OCI-LY1 (cell line): ENCODE measurements around the gene WWOX.

ENCODE experiments used
- H2AFZ ChIP-seq: fragments of 200-600 bp; sonication (generic), shearing (Covaris generic); 2 replicates; pipeline ENCODE4 v1.6.0; 2014; ENCODE audit warnings: antibody characterized with exemption, mild to moderate bottlenecking, low read length
- H3F3A ChIP-seq: fragments of 200-600 bp; sonication (generic), shearing (Covaris generic); 2 replicates; pipeline ENCODE4 v1.6.0; 2014; ENCODE audit warnings: mild to moderate bottlenecking, antibody characterized with exemption, low read length, moderate library complexity; ENCODE audit not compliant: insufficient read depth
- H3K27ac ChIP-seq: fragments of 200-600 bp; sonication (generic); 2 replicates; pipeline ENCODE4 v1.5.1; 2014; ENCODE audit warnings: low read length, mixed run types, mild to moderate bottlenecking, low read depth; ENCODE audit not compliant: poor library complexity, severe bottlenecking
- H3K27me3 ChIP-seq: fragments of 200-600 bp; sonication (generic); 2 replicates; pipeline ENCODE4 v1.6.0; 2014; ENCODE audit warnings: antibody characterized with exemption, mild to moderate bottlenecking, low read length, moderate library complexity; ENCODE audit not compliant: insufficient read depth
- H3K36me3 ChIP-seq: fragments of 200-600 bp; sonication (generic); 2 replicates; pipeline ENCODE4 v1.6.1; 2014; ENCODE audit warnings: mild to moderate bottlenecking, antibody characterized with exemption, low read length, moderate library complexity, mixed read lengths; ENCODE audit not compliant: insufficient read depth
- H3K4me1 ChIP-seq: fragments of 200-600 bp; sonication (generic); 2 replicates; pipeline ENCODE4 v1.5.1; 2014; ENCODE audit warnings: mild to moderate bottlenecking, low read length, moderate library complexity; ENCODE audit not compliant: insufficient read depth, severe bottlenecking
- H3K4me2 ChIP-seq: fragments of 200-600 bp; sonication (generic), shearing (Covaris generic); 2 replicates; pipeline ENCODE4 v1.6.1; 2014; ENCODE audit warnings: low read length
- H3K4me3 ChIP-seq: fragments of 200-600 bp; sonication (generic); 2 replicates; pipeline ENCODE4 v1.5.1; 2014; ENCODE audit warnings: low read length, low read depth, mild to moderate bottlenecking, mixed read lengths; ENCODE audit not compliant: poor library complexity, severe bottlenecking
- H3K79me2 ChIP-seq: fragments of 200-600 bp; shearing (Covaris generic); 2 replicates; pipeline ENCODE4 v1.6.1; 2016; ENCODE audit warnings: mixed run types, low read length, mixed read lengths; ENCODE audit not compliant: insufficient read depth
- H3K9ac ChIP-seq: fragments of 200-600 bp; sonication (generic), shearing (Covaris generic); 2 replicates; pipeline ENCODE4 v1.6.1; 2014; ENCODE audit warnings: mild to moderate bottlenecking, low read length, mixed read lengths
- H3K9me2 ChIP-seq: fragments of 200-600 bp; sonication (generic), shearing (Covaris generic); 2 replicates; pipeline ENCODE4 v1.6.1; 2014; ENCODE audit warnings: low read depth, mild to moderate bottlenecking, low read length, mixed read lengths
- H3K9me3 ChIP-seq: fragments of 200-600 bp; shearing (Covaris generic); 2 replicates; pipeline ENCODE4 v1.6.1; 2014; ENCODE audit warnings: low read length, mixed read lengths
- H4K20me1 ChIP-seq: fragments of 200-600 bp; sonication (generic), shearing (Covaris generic); 2 replicates; pipeline ENCODE4 v1.6.0; 2016; ENCODE audit warnings: mild to moderate bottlenecking, low read length; ENCODE audit not compliant: insufficient read depth
- EZH2 ChIP-seq: fragments of 200-600 bp; sonication (generic), shearing (Covaris generic); IDR thresholded peaks from 2 replicates; pipeline ENCODE4 v1.8.0; 2017; ENCODE audit warnings: borderline replicate concordance, mixed run types, mild to moderate bottlenecking, antibody characterized with exemption, low read length, moderate library complexity, mixed read lengths
- TF ChIP-seq, protein P1 (sequence below): fragments of 200-600 bp; sonication (generic), shearing (Covaris generic); IDR thresholded peaks from 2 replicates; pipeline ENCODE4 v1.5.1; 2017; ENCODE audit warnings: mild to moderate bottlenecking, antibody characterized with exemption, low read length, moderate library complexity, mixed read lengths

The WWOX gene

DNA sequence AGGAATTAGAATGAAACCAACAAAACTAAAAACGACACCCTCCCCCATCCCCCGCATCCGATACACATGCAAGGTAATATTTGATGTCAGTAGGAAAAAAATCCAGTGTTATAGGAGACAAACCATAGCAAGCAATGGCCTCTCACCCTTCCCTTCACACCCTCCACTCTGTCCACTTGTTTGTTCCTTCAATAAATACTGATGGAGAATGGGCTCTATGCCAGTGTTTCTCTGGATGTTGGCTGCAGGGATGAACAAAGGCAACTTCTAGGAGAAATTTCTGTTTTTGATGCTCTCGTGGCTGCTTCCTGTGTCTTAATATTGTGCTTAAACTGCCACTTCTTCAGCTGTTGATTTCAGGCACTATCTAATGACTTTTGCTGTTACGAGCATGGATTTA, 98.8 kb downstream of the WWOX start:
- Histone ChIP-seq H3K9me2 (no peaks in the 10 kb centered on the region), H3K4me1 (no peaks in the 10 kb centered on the region), H3K9me3 (no peaks in the 10 kb centered on the region), H3K4me3 (no peak overlapping the region), H2AFZ (no peak overlapping the region), H3K79me2 (no peaks in the 10 kb centered on the region), H4K20me1 (no peaks in the 10 kb centered on the region), H3K9ac (no peak overlapping the region), H3K27ac (no peak overlapping the region), H3K27me3 (no peaks in the 10 kb centered on the region), H3K36me3 (no peaks in the 10 kb centered on the region), H3F3A (no peaks in the 10 kb centered on the region), H3K4me2 (no peak overlapping the region)
- TF ChIP-seq, protein P1, sequence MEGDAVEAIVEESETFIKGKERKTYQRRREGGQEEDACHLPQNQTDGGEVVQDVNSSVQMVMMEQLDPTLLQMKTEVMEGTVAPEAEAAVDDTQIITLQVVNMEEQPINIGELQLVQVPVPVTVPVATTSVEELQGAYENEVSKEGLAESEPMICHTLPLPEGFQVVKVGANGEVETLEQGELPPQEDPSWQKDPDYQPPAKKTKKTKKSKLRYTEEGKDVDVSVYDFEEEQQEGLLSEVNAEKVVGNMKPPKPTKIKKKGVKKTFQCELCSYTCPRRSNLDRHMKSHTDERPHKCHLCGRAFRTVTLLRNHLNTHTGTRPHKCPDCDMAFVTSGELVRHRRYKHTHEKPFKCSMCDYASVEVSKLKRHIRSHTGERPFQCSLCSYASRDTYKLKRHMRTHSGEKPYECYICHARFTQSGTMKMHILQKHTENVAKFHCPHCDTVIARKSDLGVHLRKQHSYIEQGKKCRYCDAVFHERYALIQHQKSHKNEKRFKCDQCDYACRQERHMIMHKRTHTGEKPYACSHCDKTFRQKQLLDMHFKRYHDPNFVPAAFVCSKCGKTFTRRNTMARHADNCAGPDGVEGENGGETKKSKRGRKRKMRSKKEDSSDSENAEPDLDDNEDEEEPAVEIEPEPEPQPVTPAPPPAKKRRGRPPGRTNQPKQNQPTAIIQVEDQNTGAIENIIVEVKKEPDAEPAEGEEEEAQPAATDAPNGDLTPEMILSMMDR: no peak
- TF ChIP-seq EZH2: no peak

DNA sequence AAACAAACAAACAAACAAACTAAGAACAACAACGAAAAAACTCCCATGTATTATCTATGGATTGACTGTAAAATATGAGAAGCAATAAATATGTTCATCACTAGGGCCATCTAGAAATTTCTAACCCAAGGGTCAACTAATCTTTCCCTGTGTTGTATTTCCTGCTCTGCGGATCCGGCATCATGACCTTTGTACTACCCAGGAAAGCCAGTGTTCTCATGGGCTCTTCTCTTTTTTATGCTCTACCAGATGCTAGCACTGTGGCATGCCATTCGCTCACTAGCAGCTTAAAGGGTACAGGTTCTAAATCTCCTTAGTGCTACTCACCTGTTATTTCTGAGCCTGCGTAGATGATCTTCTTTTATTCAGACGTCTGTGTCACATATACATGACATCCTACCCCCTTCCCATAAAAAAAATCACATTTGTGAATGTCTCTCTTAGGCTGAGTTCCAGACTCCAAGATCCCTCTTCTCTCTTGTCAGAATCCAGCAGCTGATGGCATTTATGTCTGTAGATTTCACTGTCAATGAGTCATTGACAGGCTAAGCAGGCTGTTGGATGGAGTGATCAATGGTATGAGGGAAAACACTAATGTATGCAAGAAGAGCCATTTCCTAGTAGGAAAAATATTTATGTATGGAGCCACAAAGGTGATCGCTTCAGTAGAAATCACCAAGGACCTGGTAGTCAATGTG, 100.0 kb downstream of the WWOX start:
- no peak overlapping the region for H3K9ac ChIP-seq
- H3K4me1 ChIP-seq: no peaks in the 10 kb centered on the region
- no peaks in the 10 kb centered on the region for H3K27me3 ChIP-seq
- no peaks in the 10 kb centered on the region for H3K9me2 ChIP-seq
- H2AFZ ChIP-seq: no peak overlapping the region
- H3F3A ChIP-seq: no peaks in the 10 kb centered on the region
- H3K79me2 ChIP-seq: no peaks in the 10 kb centered on the region
- H4K20me1 ChIP-seq: no peaks in the 10 kb centered on the region
- H3K36me3 ChIP-seq: no peaks in the 10 kb centered on the region
- TF ChIP-seq EZH2: no peak
- TF ChIP-seq, protein P1: no peak
- no peak overlapping the region for H3K4me3 ChIP-seq
- H3K9me3 ChIP-seq: no peaks in the 10 kb centered on the region
- H3K4me2 ChIP-seq: no peak overlapping the region
- H3K27ac ChIP-seq: no peak overlapping the region

DNA sequence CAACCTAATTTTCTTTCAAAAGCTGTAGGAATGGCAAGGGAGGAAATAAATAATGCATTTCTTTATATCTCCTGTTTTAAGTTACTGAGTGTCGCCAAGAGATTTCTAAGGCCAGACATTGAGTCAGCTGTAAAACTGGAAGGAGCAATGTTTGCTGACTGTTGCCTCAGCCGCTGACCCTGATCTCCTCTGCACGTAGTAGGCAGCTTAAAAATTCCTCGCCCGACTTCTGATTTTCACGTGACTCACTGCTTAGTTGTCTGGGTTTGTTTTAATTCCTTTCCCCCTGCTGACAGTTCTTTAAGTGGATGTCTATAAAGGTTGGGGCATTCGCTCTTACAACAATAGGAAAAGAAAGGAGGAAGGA, 100.6 kb downstream of the WWOX start:
- Histone ChIP-seq H3K36me3 (no peaks in the 10 kb centered on the region), H2AFZ (no peak overlapping the region), H3K79me2 (no peaks in the 10 kb centered on the region), H3K4me2 (no peak overlapping the region), H4K20me1 (no peaks in the 10 kb centered on the region), H3K9ac (no peak overlapping the region), H3F3A (no peaks in the 10 kb centered on the region), H3K27me3 (no peaks in the 10 kb centered on the region), H3K9me2 (no peaks in the 10 kb centered on the region), H3K4me3 (no peak overlapping the region), H3K4me1 (no peaks in the 10 kb centered on the region), H3K27ac (no peak overlapping the region), H3K9me3 (no peaks in the 10 kb centered on the region)
- TF ChIP-seq, protein P1: no peak
- no peak for TF ChIP-seq EZH2
